GM23248 (cell line): ENCODE results near the gene RLF. TPM values are rescaled to one million over a fixed set of nuclear protein-coding genes. Genes with fewer than 3 reads are reported as not detected.

Experiments used
- DNase-seq: peaks from one replicate; pipeline ENCODE4 v3.0.0-alpha.2; 2015
- H2AFZ ChIP-seq: fragments of 200-600 bp; sonication (generic); 2 replicates; pipeline ENCODE4 v1.6.1; 2016; ENCODE audit warnings: antibody characterized with exemption
- H3F3A ChIP-seq: fragments of 200-600 bp; sonication (generic); 2 replicates; pipeline ENCODE4 v1.6.1; 2016; ENCODE audit warnings: mild to moderate bottlenecking, antibody characterized with exemption, mixed run types; ENCODE audit not compliant: insufficient read depth
- H3K27ac ChIP-seq: fragments of 200-600 bp; sonication (generic); 2 replicates; pipeline ENCODE4 v1.5.1; 2016; ENCODE audit warnings: mild to moderate bottlenecking
- H3K27me3 ChIP-seq: fragments of 200-600 bp; sonication (generic); replicated peaks from 2 replicates; pipeline ENCODE4 v1.6.1; 2016; ENCODE audit warnings: mild to moderate bottlenecking; ENCODE audit not compliant: insufficient read depth
- H3K36me3 ChIP-seq: fragments of 200-600 bp; sonication (generic); 2 replicates; pipeline ENCODE4 v1.6.1; 2016; ENCODE audit warnings: low read depth, mild to moderate bottlenecking
- H3K4me1 ChIP-seq: fragments of 200-600 bp; sonication (generic); 2 replicates; pipeline ENCODE4 v1.6.1; 2016; ENCODE audit warnings: mild to moderate bottlenecking; ENCODE audit not compliant: insufficient read depth
- H3K4me2 ChIP-seq: fragments of 200-600 bp; sonication (generic); one replicate; pipeline ENCODE4 v1.6.1; 2016; ENCODE audit warnings: mild to moderate bottlenecking; ENCODE audit not compliant: unreplicated experiment
- H3K4me3 ChIP-seq: fragments of 200-600 bp; sonication (generic); 2 replicates; pipeline ENCODE4 v1.5.1; 2016; ENCODE audit warnings: mild to moderate bottlenecking
- H3K79me2 ChIP-seq: fragments of 200-600 bp; sonication (generic); 2 replicates; pipeline ENCODE4 v1.6.1; 2016; ENCODE audit warnings: mild to moderate bottlenecking; ENCODE audit not compliant: insufficient read depth
- H3K9ac ChIP-seq: fragments of 200-600 bp; sonication (generic); 2 replicates; pipeline ENCODE4 v1.6.1; 2016; ENCODE audit warnings: mild to moderate bottlenecking
- H3K9me2 ChIP-seq: fragments of 200-600 bp; sonication (generic); 2 replicates; pipeline ENCODE4 v1.6.1; 2016; ENCODE audit warnings: mixed run types, mild to moderate bottlenecking, moderate library complexity; ENCODE audit not compliant: insufficient read depth
- H3K9me3 ChIP-seq: fragments of 200-600 bp; sonication (generic); one replicate; pipeline ENCODE4 v1.6.1; 2017; ENCODE audit warnings: low read depth
- H4K20me1 ChIP-seq: fragments of 200-600 bp; sonication (generic); 2 replicates; pipeline ENCODE4 v1.6.0; 2016; ENCODE audit not compliant: insufficient read depth
- EZH2 ChIP-seq: fragments of 200-600 bp; sonication (generic); IDR thresholded peaks from 2 replicates; pipeline ENCODE4 v1.6.1; 2018; ENCODE audit warnings: antibody characterized with exemption, mild to moderate bottlenecking; ENCODE audit not compliant: insufficient read depth, poor library complexity, severe bottlenecking
- EZH2phosphoT487 ChIP-seq: fragments of 200-600 bp; sonication (generic); IDR thresholded peaks from 2 replicates; pipeline ENCODE4 v1.6.1; 2018; ENCODE audit warnings: antibody characterized with exemption, moderate library complexity, mild to moderate bottlenecking, low read depth; ENCODE audit not compliant: insufficient read depth
- WGBS, 2 experiments: methylation state at CpG; one replicate each; pipeline ENCODE4 v1.1.6; 2015 to 2017; ENCODE audit warnings: low lambda C conversion rate in 2 of 2, low coverage in 1 of 2; ENCODE audit errors: missing lambda C conversion rate in 2 of 2; 5-methylcytosine and 5-hydroxymethylcytosine counted together
- in situ Hi-C: fragments of 300-500 bp; cut with MboI; formaldehyde crosslinking; loops from 2 replicates; pipeline ENCODE4 v1.15.0; 2020
- polyA plus RNA-seq: library from polyadenylated mRNA; unstranded; fragments of >200 nt; fragmentation: Nextera tagmentation; extraction: Ambion mirVana; gene quantifications from 2 replicates; pipeline ENCODE4 v1.2.1, GENCODE V29; 2016
- total RNA-seq: library from RNA; depleted of rRNA; stranded (reverse); fragments of >200 nt; shearing (Covaris generic); gene quantifications from 2 replicates; pipeline ENCODE4 v1.2.3, GENCODE V29; 2014

RLF gene
- total and polyA plus RNA-seq, 2 experiments from 2014 or later, result 6.7 to 16.4 TPM

DNA sequence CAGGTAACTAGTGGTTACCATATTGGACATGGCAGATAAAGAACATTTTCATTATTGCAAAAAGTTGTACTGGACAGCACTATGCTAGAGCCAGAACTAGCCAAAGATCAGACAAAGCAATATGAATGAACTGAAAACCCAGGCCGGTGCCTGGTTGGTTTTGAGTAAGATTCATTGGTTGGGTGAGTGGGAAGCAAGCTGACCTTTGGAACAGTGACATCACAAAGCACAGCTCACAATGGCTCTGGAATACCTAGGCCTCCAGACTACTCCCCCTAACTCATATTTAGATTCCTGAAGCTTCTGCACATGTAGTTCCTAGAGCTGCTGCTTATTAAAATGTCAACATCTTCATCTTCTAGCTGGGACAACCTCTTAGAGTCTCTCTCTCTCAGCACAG is 86.5 kb downstream of the RLF start, which contains the start of gene TMCO2:
Gene TMCO2, plus strand, starts transcription at position 283 of the 400 bp plus-strand sequence. Its CDS starts 57 bp downstream, at position 340.
- no peak for DNase-seq
- Histone ChIP-seq H3K4me3 (no peak within 1 kb of the TSS), H3K4me2 (no peak within 1 kb of the TSS), H3K27me3 (no peaks in the 10 kb centered on the region), H2AFZ (no peak within 1 kb of the TSS), H3K27ac (no peak within 1 kb of the TSS), H3K9me2 (no peaks in the 10 kb centered on the region), H3K9me3 (no peaks in the 10 kb centered on the region), H3K9ac (no peak within 1 kb of the TSS), H4K20me1 (no peaks in the 10 kb centered on the region), H3F3A (peaks cover 15% of the 10 kb centered on the region), H3K36me3 (no peaks in the 10 kb centered on the region), H3K79me2 (no peaks in the 10 kb centered on the region), H3K4me1 (peaks cover under 1% of the 10 kb centered on the region; the same call in 1 of the 2 replicates)
- WGBS, 2 experiments, result 63 to 65% methylated on average over 1 of the region's 1 CpG
- TF ChIP-seq EZH2phosphoT487, result no peak
- TF ChIP-seq EZH2, result no peak
- in situ Hi-C loops, result no loop called here

- Histone ChIP-seq H3K36me3 (no peaks in the 10 kb centered on the region), H3K9ac (no peak overlapping the region), H3K9me3 (no peaks in the 10 kb centered on the region), H3K27me3 (no peaks in the 10 kb centered on the region), H3K4me1 (no peaks in the 10 kb centered on the region), H3F3A (peaks cover 12% of the 10 kb centered on the region; the same call in 1 of the 2 replicates), H2AFZ (no peak overlapping the region), H4K20me1 (no peaks in the 10 kb centered on the region), H3K4me3 (no peak overlapping the region), H3K79me2 (no peaks in the 10 kb centered on the region), H3K4me2 (no peak overlapping the region), H3K9me2 (no peaks in the 10 kb centered on the region), H3K27ac (no peak overlapping the region)
- DNase-seq, result no peak
- in situ Hi-C loops, result no loop called here
- TF ChIP-seq EZH2 (no peak), EZH2phosphoT487 (no peak)
These were observed 87.2 kb downstream of the RLF start for GRCh38 chr1:40248412-40248811.

DNA sequence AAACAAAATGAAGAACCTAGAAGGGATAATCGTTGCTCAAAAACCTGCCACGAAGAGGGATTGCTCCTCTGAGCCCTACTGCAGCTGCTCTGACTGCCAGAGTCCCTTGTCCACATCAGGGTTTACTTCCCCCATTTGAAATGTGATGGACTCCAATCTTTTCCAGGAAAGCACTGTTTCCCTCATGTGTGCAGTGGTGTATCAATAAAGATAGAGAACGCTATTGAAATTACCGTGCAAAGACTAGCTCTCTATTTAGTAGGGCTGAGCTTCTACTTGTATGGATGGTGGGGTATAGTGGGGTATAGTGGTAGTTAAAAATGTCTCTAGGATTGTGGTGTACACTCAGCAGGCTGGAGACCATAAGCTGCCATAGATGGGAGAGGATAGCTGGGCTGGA is 90.3 kb downstream of the RLF start:
- Histone ChIP-seq H3K4me3 (no peak overlapping the region), H3F3A (0 out of 2 replicates have a peak, but pooled peaks cover 2% of the 10 kb centered on the region), H3K27me3 (no peaks in the 10 kb centered on the region), H3K4me1 (peaks cover 5% of the 10 kb centered on the region), H2AFZ (no peak overlapping the region), H3K36me3 (no peaks in the 10 kb centered on the region), H4K20me1 (no peaks in the 10 kb centered on the region), H3K79me2 (peaks cover 23% of the 10 kb centered on the region), H3K27ac (no peak overlapping the region), H3K9ac (no peak overlapping the region), H3K9me2 (no peaks in the 10 kb centered on the region), H3K4me2 (no peak overlapping the region), H3K9me3 (no peaks in the 10 kb centered on the region)
- DNase-seq, result no peak
- in situ Hi-C loops, result no loop called here
- WGBS, 2 experiments, result 83 to 84% methylated on average over 4 of the region's 4 CpGs
- TF ChIP-seq EZH2phosphoT487 (no peak), EZH2 (no peak)

- no peak for TF ChIP-seq EZH2
- no peak for TF ChIP-seq EZH2phosphoT487
- in situ Hi-C loops, result no loop called here
These were observed 91.4 kb downstream of the RLF start for GRCh38 chr1:40252601-40253000.

GRCh38 chr1:40255231-40255630 is 94.0 kb downstream of the RLF start:
- no peaks in the 10 kb centered on the region for H3K9me2 ChIP-seq
- H3K9me3 ChIP-seq, result no peaks in the 10 kb centered on the region
- in situ Hi-C loops, result no loop called here

More at GRCh38 chr1:40252601-40253000, 91.4 kb downstream of the RLF start:
- Histone ChIP-seq H3K79me2 (peaks cover 30% of the 10 kb centered on the region), H3K27ac (no peak overlapping the region), H3K9me2 (no peaks in the 10 kb centered on the region), H3K9ac (no peak overlapping the region), H4K20me1 (no peaks in the 10 kb centered on the region), H3K36me3 (no peaks in the 10 kb centered on the region), H2AFZ (no peak overlapping the region), H3K4me1 (peaks cover 10% of the 10 kb centered on the region), H3F3A (peaks cover 11% of the 10 kb centered on the region; the same call in 1 of the 2 replicates), H3K27me3 (no peaks in the 10 kb centered on the region), H3K4me3 (no peak overlapping the region), H3K9me3 (no peaks in the 10 kb centered on the region), H3K4me2 (no peak overlapping the region)
- 89 to 93% methylated on average over 2 of the region's 2 CpGs for WGBS, 2 experiments
- DNase-seq, result no peak

More at GRCh38 chr1:40255231-40255630, 94.0 kb downstream of the RLF start:
- Histone ChIP-seq H3K4me2 (no peak overlapping the region), H3K36me3 (peaks cover 2% of the 10 kb centered on the region; the same call in 1 of the 2 replicates), H2AFZ (no peak overlapping the region), H3F3A (peaks cover 11% of the 10 kb centered on the region; the same call in 1 of the 2 replicates), H3K4me3 (no peak overlapping the region), H3K79me2 (peaks cover 52% of the 10 kb centered on the region), H3K27me3 (no peaks in the 10 kb centered on the region), H3K27ac (no peak overlapping the region), H3K9ac (no peak overlapping the region), H4K20me1 (no peaks in the 10 kb centered on the region), H3K4me1 (peaks cover 10% of the 10 kb centered on the region)
- no peak for TF ChIP-seq EZH2
- TF ChIP-seq EZH2phosphoT487, result no peak
- DNase-seq, result no peak
